BLaER1 treated with 17β-estradiol and CSF1 and Interleukin-3, amounts not matched to agents 10 nM and 100 nM (cell line): ENCODE data around the gene PI4KA.
"Not testable (repeated sequence)": the region's sequence is repeated elsewhere in the genome, so short reads cannot be mapped to it uniquely, and the experiment has no call there.

ENCODE experiments used
- H3K27ac ChIP-seq, 11 experiments: shearing (Covaris generic); formaldehyde crosslinking; 2 replicates each; pipeline ENCODE4 v1.8.1; 2022
- H3K27me3 ChIP-seq, 11 experiments: shearing (Covaris generic); formaldehyde crosslinking; 2 replicates each; pipeline ENCODE4 v1.8.1; 2022
- H3K36me3 ChIP-seq, 11 experiments: shearing (Covaris generic); formaldehyde crosslinking; 2 replicates each; pipeline ENCODE4 v1.8.1; 2022
- H3K4me1 ChIP-seq, 10 experiments: shearing (Covaris generic); formaldehyde crosslinking; 2 replicates each; pipeline ENCODE4 v1.8.1; 2022
- H3K4me2 ChIP-seq, 11 experiments: shearing (Covaris generic); formaldehyde crosslinking; 2 replicates each; pipeline ENCODE4 v1.8.1; 2022
- H3K4me3 ChIP-seq, 10 experiments: shearing (Covaris generic); formaldehyde crosslinking; 2 replicates each; pipeline ENCODE4 v1.8.1; 2022
- H3K9ac ChIP-seq, 11 experiments: shearing (Covaris generic); formaldehyde crosslinking; 2 replicates each; pipeline ENCODE4 v1.8.1; 2022
- H3K9me3 ChIP-seq, 11 experiments: shearing (Covaris generic); formaldehyde crosslinking; replicated peaks in 1 of 11; 2 replicates each; pipeline ENCODE4 v1.8.1; 2022
- H4K20me1 ChIP-seq, 11 experiments: shearing (Covaris generic); formaldehyde crosslinking; 2 replicates each; pipeline ENCODE4 v1.8.1; 2022
- Cebpa-rat ChIP-seq, 11 experiments: shearing (Covaris generic); IDR thresholded peaks; 2 replicates each; pipeline ENCODE4 v1.8.1; 2022

Gene PI4KA

DNA sequence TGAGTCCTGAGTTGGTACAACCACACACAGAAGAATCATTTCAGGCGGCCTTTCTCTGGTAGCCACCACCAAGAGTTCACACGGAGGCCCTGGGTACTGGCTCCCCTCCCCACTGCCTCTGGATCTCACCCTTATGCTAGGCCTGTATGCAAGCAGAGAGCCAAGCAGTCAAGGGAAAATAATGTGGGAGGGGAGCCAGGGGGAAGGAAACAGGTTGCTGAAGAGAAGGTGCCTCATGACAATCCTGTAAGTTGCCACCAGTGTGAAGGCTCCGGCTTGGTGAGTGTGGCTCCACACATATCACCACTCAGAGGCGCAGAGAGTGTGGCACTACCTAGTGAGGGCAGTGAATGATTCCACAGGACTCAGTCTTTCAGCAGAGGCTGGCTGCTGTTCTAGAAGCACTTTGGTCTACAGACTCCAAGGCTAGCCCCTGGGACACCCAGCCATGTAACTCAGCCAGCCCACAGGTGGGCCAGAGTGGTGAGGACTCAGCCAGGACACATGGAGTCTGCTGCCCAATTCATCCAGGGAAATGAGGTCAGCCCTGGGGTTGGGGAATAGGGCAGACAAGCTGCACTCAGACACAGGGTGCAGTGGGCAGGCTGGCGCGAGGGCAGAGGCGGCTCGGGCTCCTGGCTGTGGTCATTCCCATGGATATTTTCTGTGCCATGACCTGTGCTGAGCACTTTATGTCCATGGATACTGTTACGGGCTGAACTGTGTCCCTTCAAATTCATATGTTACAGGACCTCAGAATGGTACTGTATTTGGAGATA lies 133.7 kb downstream of the PI4KA start:
- Histone ChIP-seq H3K9ac (no peak overlapping the region), H3K4me3 (no peak overlapping the region), H3K27me3 (no peaks in the 10 kb centered on the region), H3K4me1 (peaks cover 0 to 7% (median 0%) of the 10 kb centered on the region in 10 experiments; a peak in 1 of 20 replicates), H3K36me3 (peaks cover 56 to 83% (median 69%) of the 10 kb centered on the region in 11 experiments), H3K9me3 (no peaks in the 10 kb centered on the region), H3K4me2 (no peak overlapping the region), H3K27ac (no peak overlapping the region), H4K20me1 (peaks cover 0 to 24% (median 0%) of the 10 kb centered on the region in 11 experiments; a peak in 3 of 22 replicates)
- no peak for TF ChIP-seq Cebpa-rat (IDR thresholded peaks at IDR 0.05)

DNA sequence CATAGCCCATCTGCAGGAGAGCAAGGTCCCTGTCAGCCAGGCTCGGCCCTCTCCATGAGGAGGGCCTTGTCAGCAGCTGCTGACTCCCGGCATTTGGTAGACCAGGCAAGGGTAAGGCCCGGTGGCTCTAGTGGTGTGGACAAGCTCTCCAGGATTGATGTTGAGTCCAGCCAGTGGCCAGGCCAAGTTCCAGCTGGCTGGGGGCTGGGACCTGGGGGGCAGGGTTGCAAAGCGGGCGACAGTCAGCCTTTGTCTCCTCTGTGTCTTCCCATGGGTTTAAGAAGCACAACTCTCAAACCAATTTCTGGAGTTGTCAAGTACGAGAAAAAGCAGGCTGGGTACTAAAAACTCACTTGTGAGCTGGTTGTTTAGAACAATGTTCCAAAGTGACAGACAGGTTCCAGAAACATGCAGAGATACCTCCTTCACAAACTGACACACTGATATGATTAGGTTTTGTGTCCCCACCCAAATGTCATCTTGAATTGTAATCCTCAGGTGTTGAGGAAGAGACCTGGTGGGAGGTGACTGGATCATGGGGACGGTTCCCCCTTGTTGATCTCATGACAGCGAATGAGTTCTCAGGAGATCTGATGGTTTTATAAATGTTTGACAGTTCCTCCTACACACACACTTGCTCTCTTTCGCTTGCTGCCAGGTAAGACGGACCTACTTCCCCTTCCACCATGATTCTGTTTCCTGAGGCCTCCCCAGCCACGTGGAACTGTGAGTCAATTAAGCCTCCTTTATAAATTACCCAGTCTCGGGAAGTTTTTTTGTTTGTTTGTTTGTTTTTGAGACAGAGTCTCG lies 137.0 kb downstream of the PI4KA start:
- Histone ChIP-seq H3K4me3 (no peak overlapping the region), H3K9ac (no peak overlapping the region), H3K9me3 (no peaks in the 10 kb centered on the region), H4K20me1 (peaks cover 0 to 10% (median 0%) of the 10 kb centered on the region in 11 experiments; a peak in 3 of 22 replicates), H3K36me3 (peaks cover 24 to 59% (median 37%) of the 10 kb centered on the region in 11 experiments), H3K4me1 (peaks cover 0 to 26% (median 21%) of the 10 kb centered on the region in 10 experiments; a peak in 15 of 20 replicates), H3K27ac (no peak overlapping the region), H3K4me2 (no peak overlapping the region), H3K27me3 (no peaks in the 10 kb centered on the region)
- TF ChIP-seq Cebpa-rat (IDR thresholded peaks at IDR 0.05), result no peak

DNA sequence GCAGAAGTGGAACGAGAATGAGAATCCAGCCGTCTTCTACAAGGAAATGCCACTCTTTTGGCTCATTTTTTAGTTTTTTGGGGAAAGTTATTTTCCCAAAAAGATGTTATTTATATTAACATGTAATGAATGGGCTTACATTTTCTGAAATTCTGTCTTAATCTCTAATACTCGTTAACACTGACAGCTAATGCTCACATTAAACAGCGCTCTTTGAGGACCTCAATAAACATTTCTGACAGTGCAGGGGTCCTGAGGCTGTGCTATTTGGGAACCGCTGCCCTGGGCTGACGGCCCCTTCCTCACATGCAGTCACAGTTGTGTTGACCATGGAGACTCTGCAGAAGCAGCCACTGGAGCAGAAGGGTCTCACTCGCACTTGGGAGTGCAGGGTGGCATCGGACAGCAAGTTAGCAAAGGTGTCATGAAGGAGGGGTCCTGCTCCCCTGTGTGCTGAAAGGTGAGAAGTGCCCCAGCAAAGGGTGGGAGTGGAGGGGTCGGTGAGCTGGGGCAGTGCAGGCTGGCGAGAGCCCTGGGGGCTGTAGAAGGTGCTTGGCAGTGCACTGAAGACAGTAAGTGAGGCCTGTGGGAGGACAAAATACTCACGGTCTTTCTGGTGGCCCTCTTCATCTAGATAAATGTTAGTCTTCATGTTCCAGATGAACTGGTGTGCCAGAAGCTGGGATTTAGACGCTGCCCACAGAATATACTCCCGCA lies 137.8 kb downstream of the PI4KA start:
- no peak for TF ChIP-seq Cebpa-rat (IDR thresholded peaks at IDR 0.05)
- no peaks in the 10 kb centered on the region for H3K9me3 ChIP-seq
- peaks cover 16 to 55% (median 29%) of the 10 kb centered on the region in 11 experiments for H3K36me3 ChIP-seq
- H3K9ac ChIP-seq, result no peak overlapping the region
- peaks cover 0 to 10% (median 0%) of the 10 kb centered on the region in 11 experiments; a peak in 3 of 22 replicates for H4K20me1 ChIP-seq
- H3K4me3 ChIP-seq, result no peak overlapping the region
- no peak overlapping the region for H3K4me2 ChIP-seq
- peaks cover 0 to 29% (median 23%) of the 10 kb centered on the region in 10 experiments; a peak in 15 of 20 replicates for H3K4me1 ChIP-seq
- no peaks in the 10 kb centered on the region for H3K27me3 ChIP-seq
- no peak overlapping the region for H3K27ac ChIP-seq

DNA sequence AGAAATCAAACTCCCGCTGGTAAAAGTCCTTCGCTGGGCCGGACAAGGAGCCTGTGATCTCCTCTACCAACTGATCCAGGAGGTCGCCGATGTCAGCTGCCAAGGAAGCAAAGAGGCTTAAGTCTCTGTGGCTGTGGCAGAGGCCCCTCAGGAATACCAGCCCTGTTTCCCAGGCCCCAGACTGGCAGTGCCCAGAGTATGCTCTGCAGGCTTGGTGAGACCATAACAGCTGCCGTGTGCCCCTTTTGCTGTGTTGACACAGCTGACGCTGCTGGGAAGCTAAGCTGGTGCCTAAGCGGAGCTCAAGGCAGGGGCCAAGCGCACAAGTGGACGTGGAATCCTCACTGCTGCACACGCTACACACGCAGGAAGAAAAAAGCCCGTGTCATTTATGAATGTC lies 139.9 kb downstream of the PI4KA start:
- not testable (repeated sequence) for H3K9ac ChIP-seq, H4K20me1 ChIP-seq, H3K27me3 ChIP-seq, H3K4me3 ChIP-seq, H3K27ac ChIP-seq, H3K9me3 ChIP-seq
- Histone ChIP-seq H3K4me2 (peak overlapping the region in 4 of 11 experiments; percentile 54 to 73 (median 57); a peak in 7 of 22 replicates), H3K4me1 (peaks cover 0 to 29% (median 23%) of the 10 kb centered on the region in 10 experiments; a peak in 15 of 20 replicates), H3K36me3 (peaks cover 10 to 53% (median 14%) of the 10 kb centered on the region in 11 experiments; a peak in 18 of 22 replicates)

DNA sequence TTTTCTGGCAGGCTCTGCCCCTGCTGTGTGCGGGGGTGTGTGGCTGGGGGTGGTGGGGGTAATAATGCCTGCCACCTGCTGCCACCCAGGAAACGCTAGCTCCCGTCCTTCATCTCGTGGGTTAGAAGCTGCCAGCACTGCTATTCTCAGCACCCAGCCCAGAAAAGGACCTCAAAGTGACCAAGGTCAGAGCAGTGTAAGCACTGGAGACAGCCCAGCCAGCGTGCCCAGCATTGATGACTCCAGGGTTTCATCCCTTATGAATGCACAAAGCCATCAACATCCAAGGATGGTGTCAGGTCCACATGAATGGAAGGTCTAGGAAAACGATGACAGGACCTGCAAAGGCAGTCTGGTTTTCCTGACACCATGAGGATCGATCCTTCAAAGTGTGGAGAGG lies 140.6 kb downstream of the PI4KA start:
- not testable (repeated sequence) for H4K20me1 ChIP-seq, H3K27ac ChIP-seq, H3K4me3 ChIP-seq, H3K27me3 ChIP-seq, H3K9ac ChIP-seq, H3K9me3 ChIP-seq
- H3K4me1 ChIP-seq, result peaks cover 0 to 29% (median 23%) of the 10 kb centered on the region in 10 experiments; a peak in 15 of 20 replicates
- peaks cover 13 to 56% (median 17%) of the 10 kb centered on the region in 11 experiments; a peak in 19 of 22 replicates for H3K36me3 ChIP-seq
- peak overlapping the region in 8 of 11 experiments; percentile 24 to 73 (median 49); a peak in 14 of 22 replicates for H3K4me2 ChIP-seq

DNA sequence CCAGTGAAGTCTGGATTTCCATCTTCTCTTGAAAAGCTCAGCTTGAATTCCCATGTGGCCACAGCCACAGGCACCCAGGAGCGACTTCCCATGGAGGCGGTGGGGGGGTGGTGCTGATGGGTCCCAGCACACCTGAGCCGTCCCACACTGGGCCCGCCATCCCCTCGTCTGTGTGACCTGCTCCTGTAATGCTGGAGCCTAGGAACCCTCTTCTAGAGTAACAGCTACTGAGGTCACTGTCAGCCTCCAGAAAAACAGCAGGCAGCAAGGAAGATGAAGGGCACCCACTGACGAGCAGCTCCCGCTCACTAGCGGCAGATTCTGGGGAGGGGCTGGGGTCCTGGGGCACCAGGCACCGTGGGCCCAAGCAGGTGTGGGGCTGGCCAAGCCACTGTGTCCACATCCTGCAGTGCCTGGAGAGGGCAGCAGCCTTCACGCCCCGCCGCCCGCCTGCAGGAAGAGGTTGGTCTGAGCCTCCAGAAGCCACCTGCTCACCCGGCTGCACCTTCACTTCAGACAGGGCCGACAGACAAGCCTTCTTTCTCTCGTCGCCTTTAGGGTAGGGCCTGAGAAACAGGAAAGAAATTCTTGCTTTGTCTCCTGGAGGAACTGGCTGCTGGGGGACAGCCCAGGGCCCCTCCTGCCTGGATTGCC lies 141.3 kb downstream of the PI4KA start:
- H4K20me1 ChIP-seq, H3K27me3 ChIP-seq, H3K27ac ChIP-seq, H3K9me3 ChIP-seq, H3K4me3 ChIP-seq: not testable (repeated sequence)
- H3K4me2 ChIP-seq, result peak overlapping the region in 8 of 11 experiments; percentile 44 to 73 (median 60); a peak in 14 of 22 replicates
- H3K9ac ChIP-seq, result peak overlapping the region in 2 of 11 experiments; percentile 9 to 20; a peak in 2 of 22 replicates
- H3K36me3 ChIP-seq, result peaks cover 13 to 53% (median 17%) of the 10 kb centered on the region in 11 experiments; a peak in 19 of 22 replicates
- peaks cover 0 to 29% (median 23%) of the 10 kb centered on the region in 10 experiments; a peak in 15 of 20 replicates for H3K4me1 ChIP-seq

DNA sequence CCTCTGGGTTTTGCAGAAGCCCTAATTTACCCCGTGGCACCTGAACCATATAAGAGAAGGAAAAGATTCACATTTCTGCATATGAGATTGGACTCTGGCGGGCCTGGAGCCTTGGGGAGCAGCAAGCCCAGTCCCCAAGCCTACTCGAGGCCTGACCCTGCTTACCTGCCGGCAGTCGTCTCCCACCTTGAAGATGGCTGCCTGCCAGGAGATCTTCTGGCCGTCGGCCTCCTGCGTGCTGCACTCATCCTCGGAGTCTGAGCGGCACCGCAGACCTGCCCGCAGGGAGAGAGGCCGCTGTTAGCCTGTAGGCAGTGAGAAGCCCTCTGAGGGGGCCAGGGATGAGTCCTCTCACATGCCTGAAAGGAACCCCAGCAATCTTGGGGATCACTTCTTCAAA lies 145.5 kb downstream of the PI4KA start:
- not testable (repeated sequence) for H3K4me3 ChIP-seq, H3K9me3 ChIP-seq, H3K4me2 ChIP-seq, H4K20me1 ChIP-seq, H3K9ac ChIP-seq, H3K27ac ChIP-seq, H3K27me3 ChIP-seq
- Histone ChIP-seq H3K4me1 (peaks cover 0 to 18% (median 16%) of the 10 kb centered on the region in 10 experiments; a peak in 14 of 20 replicates), H3K36me3 (peaks cover 0 to 49% (median 8%) of the 10 kb centered on the region in 11 experiments; a peak in 13 of 22 replicates)

DNA sequence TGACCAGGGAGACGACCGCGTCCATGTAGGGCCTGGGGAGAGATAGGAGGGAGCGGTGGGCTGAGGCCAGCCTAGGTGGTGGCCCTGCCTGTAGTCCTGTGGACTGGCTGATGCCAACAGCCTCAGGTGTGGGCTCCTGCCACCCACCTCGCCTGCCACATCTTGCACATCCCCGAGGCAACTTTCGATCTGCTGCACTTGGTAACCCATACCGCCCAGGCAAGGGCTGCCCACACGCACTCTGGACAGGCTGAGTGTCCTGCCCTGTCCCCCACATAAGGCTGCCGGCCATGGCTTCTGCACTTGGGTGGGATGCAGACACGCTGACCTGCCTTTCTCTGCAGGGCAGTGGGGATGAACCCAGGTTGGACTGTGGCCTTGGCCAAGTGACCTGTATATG lies 148.6 kb downstream of the PI4KA start:
- peaks cover 8 to 11% (median 10%) of the 10 kb centered on the region in 11 experiments for H3K27me3 ChIP-seq
- not testable (repeated sequence) for H4K20me1 ChIP-seq, H3K4me3 ChIP-seq, H3K27ac ChIP-seq, H3K4me1 ChIP-seq, H3K9ac ChIP-seq, H3K4me2 ChIP-seq, H3K9me3 ChIP-seq
- peaks cover 3 to 40% (median 13%) of the 10 kb centered on the region in 11 experiments; a peak in 16 of 22 replicates for H3K36me3 ChIP-seq

DNA sequence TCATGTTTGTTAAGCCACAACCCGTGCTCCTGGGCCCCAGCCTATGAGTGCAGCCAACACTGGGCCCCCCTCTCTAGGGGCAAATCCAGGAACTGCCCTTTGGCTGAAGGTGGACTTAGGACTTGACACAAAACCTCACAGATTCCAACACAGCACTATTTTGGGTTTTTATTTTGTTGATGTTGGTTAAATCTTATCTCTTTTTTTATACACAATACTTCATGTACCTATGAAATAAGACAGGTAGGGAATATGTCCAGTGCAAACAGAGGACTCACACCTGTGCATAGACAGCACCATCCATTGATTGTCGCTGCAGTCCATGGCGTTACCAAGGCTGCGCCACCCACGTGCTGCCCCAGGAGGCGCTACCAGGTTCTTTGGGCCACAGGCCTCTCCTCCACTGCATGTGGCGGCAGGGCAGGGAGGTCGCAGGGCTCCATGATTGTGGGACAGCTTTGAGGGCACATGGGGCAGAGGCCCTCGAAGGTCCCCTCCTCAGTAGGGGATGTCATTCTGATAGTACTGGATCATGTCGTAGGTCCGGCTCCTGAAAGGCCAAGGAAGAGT lies 151.0 kb downstream of the PI4KA start:
- peaks cover 0 to 22% (median 10%) of the 10 kb centered on the region in 11 experiments; a peak in 9 of 22 replicates for H4K20me1 ChIP-seq

DNA sequence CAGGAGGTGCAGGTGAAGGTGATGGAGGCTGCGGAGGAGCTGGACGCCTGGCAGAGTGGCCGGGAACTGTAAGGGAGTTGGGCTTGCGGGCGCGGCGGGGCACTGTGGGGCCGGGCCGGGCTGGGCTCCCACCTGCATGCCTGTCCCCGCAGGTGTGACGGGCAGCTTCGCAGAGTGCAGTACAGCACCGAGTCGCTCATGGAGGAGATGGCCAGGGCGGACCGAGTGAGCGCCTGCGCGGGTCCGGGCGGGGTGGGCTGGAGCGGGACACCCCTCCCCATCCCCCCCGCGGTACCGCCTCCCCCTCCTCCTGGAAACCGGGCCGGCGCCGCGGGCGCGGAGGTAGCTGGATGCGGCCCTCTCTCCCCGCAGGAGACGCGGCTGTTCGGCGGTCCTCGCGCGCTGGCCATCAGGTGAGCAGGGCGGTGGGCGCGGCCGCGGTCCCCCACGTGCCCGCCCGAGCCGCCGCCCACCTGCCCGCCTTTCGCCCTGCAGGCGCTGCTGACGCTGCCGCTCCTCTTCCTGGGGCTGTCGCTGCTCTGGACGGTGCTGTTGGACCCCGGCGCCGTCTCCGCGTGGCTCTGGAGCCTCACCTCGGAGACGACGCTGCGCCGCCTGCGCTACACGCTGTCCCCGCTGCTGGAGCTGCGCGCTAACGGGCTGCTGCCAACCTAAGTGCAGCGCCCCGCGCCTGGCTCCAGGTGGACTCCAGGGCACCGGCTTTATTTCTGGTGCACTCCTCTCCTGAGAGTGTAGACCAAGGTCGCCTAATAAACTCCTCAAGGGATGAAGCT lies 154.6 kb downstream of the PI4KA start:
- H3K27ac ChIP-seq, result not testable (repeated sequence)

More for the DNA sequence above, 151.0 kb downstream of the PI4KA start:
- H3K4me2 ChIP-seq, H3K9ac ChIP-seq, H3K9me3 ChIP-seq, H3K27ac ChIP-seq, H3K4me3 ChIP-seq, H3K4me1 ChIP-seq: not testable (repeated sequence)
- H3K27me3 ChIP-seq, result peaks cover 22 to 27% (median 25%) of the 10 kb centered on the region in 11 experiments
- H3K36me3 ChIP-seq, result peaks cover 0 to 26% (median 8%) of the 10 kb centered on the region in 11 experiments; a peak in 14 of 22 replicates

More for the DNA sequence above, 154.6 kb downstream of the PI4KA start:
- Histone ChIP-seq H3K4me2 (peak overlapping the region; percentile 62 to 79 (median 70)), H3K4me1 (peaks cover 12 to 24% (median 19%) of the 10 kb centered on the region in 10 experiments; a peak in 17 of 20 replicates), H3K4me3 (peak overlapping the region; percentile 35 to 60 (median 50); a peak in 19 of 20 replicates), H3K36me3 (peaks cover 0 to 11% (median 6%) of the 10 kb centered on the region in 11 experiments; a peak in 12 of 22 replicates), H4K20me1 (peaks cover 0 to 22% (median 10%) of the 10 kb centered on the region in 11 experiments; a peak in 9 of 22 replicates), H3K27me3 (peaks cover 22 to 27% (median 25%) of the 10 kb centered on the region in 11 experiments)
- not testable (repeated sequence) for H3K9me3 ChIP-seq, H3K9ac ChIP-seq
